ENCODE measurements around the gene KLHL13. TPM values are rescaled to one million over a fixed set of nuclear protein-coding genes. Genes with fewer than 3 reads are reported as not detected.

Gene KLHL13
- polyA plus RNA-seq, 1 donor from 2014 or later: 15.7 TPM

GRCh38 chrX:117996918-117997480 is 119.6 kb downstream of the KLHL13 start:
- no peaks in the 10 kb centered on the region for H3K9me2 ChIP-seq (ENCODE audit: insufficient read depth, low read length)
- H2AFZ ChIP-seq (ENCODE audit: low read depth, low read length): no peak overlapping the region
- H3F3A ChIP-seq (ENCODE audit: insufficient read depth, low read length, poor library complexity, severe bottlenecking): no peaks in the 10 kb centered on the region
- no peaks in the 10 kb centered on the region for H4K20me1 ChIP-seq (ENCODE audit: insufficient read depth)
- H3K4me2 ChIP-seq (ENCODE audit: low read length): no peak overlapping the region
- no peaks in the 10 kb centered on the region for H3K27me3 ChIP-seq (ENCODE audit: insufficient read depth, low read depth, low read length)
- no peaks in the 10 kb centered on the region for H3K36me3 ChIP-seq (ENCODE audit: insufficient read depth, low read length)
- no peak overlapping the region for H3K27ac ChIP-seq (ENCODE audit: low read length)
- no peak overlapping the region for H3K4me3 ChIP-seq (ENCODE audit: low read length)
- TF ChIP-seq POLR2AphosphoS5 (IDR thresholded peaks at IDR 0.05): no peak
- peak; percentile 71 for TF ChIP-seq RAD21 (conservative IDR thresholded peaks at IDR 0.05)
- TF ChIP-seq SMC3 (conservative IDR thresholded peaks at IDR 0.05; ENCODE audit: poor library complexity): peak; percentile 74
- TF ChIP-seq CTCF (IDR thresholded peaks at IDR 0.05; ENCODE audit: poor library complexity, severe bottlenecking): peak; percentile 65
- H3K9ac ChIP-seq (ENCODE audit: low read length): no peak overlapping the region
- H3K9me3 ChIP-seq (ENCODE audit: low read length): no peaks in the 10 kb centered on the region
- no peaks in the 10 kb centered on the region for H3K79me2 ChIP-seq (replicated peaks; ENCODE audit: insufficient read depth, low read length)

- no peaks in the 10 kb centered on the region for H3K36me3 ChIP-seq (ENCODE audit: insufficient read depth, low read length)
- H3K27me3 ChIP-seq (ENCODE audit: insufficient read depth, low read depth, low read length): no peaks in the 10 kb centered on the region
- H2AFZ ChIP-seq (ENCODE audit: low read depth, low read length): no peak overlapping the region
- H3F3A ChIP-seq (ENCODE audit: insufficient read depth, low read length, poor library complexity, severe bottlenecking): no peaks in the 10 kb centered on the region
- no peak overlapping the region for H3K4me3 ChIP-seq (ENCODE audit: low read length)
- no peaks in the 10 kb centered on the region for H3K79me2 ChIP-seq (replicated peaks; ENCODE audit: insufficient read depth, low read length)
- H3K4me2 ChIP-seq (ENCODE audit: low read length): no peak overlapping the region
- TF ChIP-seq EZH2 (IDR thresholded peaks at IDR 0.05; ENCODE audit: borderline replicate concordance, insufficient read depth, low read length, poor library complexity, severe bottlenecking): no peak
- no peak for TF ChIP-seq SMC3 (conservative IDR thresholded peaks at IDR 0.05; ENCODE audit: poor library complexity)
- no peak for TF ChIP-seq TAF1 (IDR thresholded peaks at IDR 0.05; ENCODE audit: low read depth)
- no peak for TF ChIP-seq EP300 (conservative IDR thresholded peaks at IDR 0.05; ENCODE audit: poor library complexity, severe bottlenecking)
- TF ChIP-seq POLR2AphosphoS5 (IDR thresholded peaks at IDR 0.05): no peak
- TF ChIP-seq REST (IDR thresholded peaks at IDR 0.05; ENCODE audit: borderline replicate concordance): no peak
- no peak for TF ChIP-seq RAD21 (conservative IDR thresholded peaks at IDR 0.05)
- no peak for TF ChIP-seq MXI1 (conservative IDR thresholded peaks at IDR 0.05; ENCODE audit: poor library complexity, severe bottlenecking)
- TF ChIP-seq CTCF (IDR thresholded peaks at IDR 0.05; ENCODE audit: poor library complexity, severe bottlenecking): no peak
- no peak overlapping the region for H3K27ac ChIP-seq (ENCODE audit: low read length)
- no peak overlapping the region for H3K9ac ChIP-seq (ENCODE audit: low read length)
- no peaks in the 10 kb centered on the region for H4K20me1 ChIP-seq (ENCODE audit: insufficient read depth)
- no peaks in the 10 kb centered on the region for H3K9me3 ChIP-seq (ENCODE audit: low read length)
- H3K9me2 ChIP-seq (ENCODE audit: insufficient read depth, low read length): no peaks in the 10 kb centered on the region
Measured at GRCh38 chrX:117996408-117996807, 120.2 kb downstream of the KLHL13 start.
